Neural progenitor cell (in vitro differentiated cells): Measurements from ENCODE around the gene OR5H2. TPM values are rescaled to one million over a fixed set of nuclear protein-coding genes. Genes with fewer than 3 reads are reported as not detected.

Source experiments
- DNase-seq: peaks from one replicate; pipeline ENCODE4 v3.0.0-alpha.2; 2016; ENCODE audit warnings: low spot score
- H2AFZ ChIP-seq: fragments of 200-600 bp; sonication (generic); replicated peaks from 2 replicates; pipeline ENCODE4 v1.6.1; 2016; ENCODE audit warnings: antibody characterized with exemption
- H3F3A ChIP-seq: fragments of 200-600 bp; sonication (generic); 2 replicates; pipeline ENCODE4 v1.6.1; 2016; ENCODE audit warnings: antibody characterized with exemption, low read depth
- H3K27ac ChIP-seq: fragments of 200-600 bp; sonication (generic); 2 replicates; pipeline ENCODE4 v1.5.1; 2016; ENCODE audit warnings: mild to moderate bottlenecking
- H3K27me3 ChIP-seq: fragments of 200-600 bp; sonication (generic); 2 replicates; pipeline ENCODE4 v1.6.1; 2016; ENCODE audit warnings: mild to moderate bottlenecking, moderate library complexity
- H3K36me3 ChIP-seq: fragments of 200-600 bp; sonication (generic); 2 replicates; pipeline ENCODE4 v1.5.1; 2016
- H3K4me1 ChIP-seq: fragments of 200-600 bp; sonication (generic); 2 replicates; pipeline ENCODE4 v1.6.1; 2016; ENCODE audit warnings: mixed run types
- H3K4me2 ChIP-seq: fragments of 200-600 bp; sonication (generic); 2 replicates; pipeline ENCODE4 v1.6.1; 2016
- H3K4me3 ChIP-seq: fragments of 200-600 bp; sonication (generic); 2 replicates; pipeline ENCODE4 v1.5.1; 2016
- H3K79me2 ChIP-seq: fragments of 200-600 bp; sonication (generic); 2 replicates; pipeline ENCODE4 v1.6.1; 2016; ENCODE audit warnings: low read depth
- H3K9ac ChIP-seq: fragments of 200-600 bp; sonication (generic); 2 replicates; pipeline ENCODE4 v1.6.1; 2016
- H3K9me3 ChIP-seq: fragments of 200-600 bp; sonication (generic); 2 replicates; pipeline ENCODE4 v1.5.1; 2016; ENCODE audit warnings: low read depth
- H4K20me1 ChIP-seq: fragments of 200-600 bp; sonication (generic); 2 replicates; pipeline ENCODE4 v1.6.1; 2016; ENCODE audit warnings: low read depth
- H3K27ac Mint-ChIP-seq: 3 replicates; pipeline ENCODE4 v1.8.0; 2021; ENCODE audit warnings: mixed read lengths
- H3K27me3 Mint-ChIP-seq: 2 replicates; pipeline ENCODE4 v1.8.0; 2022; ENCODE audit warnings: low read depth, mild to moderate bottlenecking, inconsistent platforms, moderate library complexity, mixed read lengths; ENCODE audit not compliant: insufficient read depth
- H3K36me3 Mint-ChIP-seq: 3 replicates; pipeline ENCODE4 v1.8.0; 2021; ENCODE audit warnings: mixed read lengths
- H3K4me1 Mint-ChIP-seq: 3 replicates; pipeline ENCODE4 v1.8.0; 2021; ENCODE audit warnings: mixed read lengths
- H3K4me3 Mint-ChIP-seq: 3 replicates; pipeline ENCODE4 v1.8.0; 2021; ENCODE audit warnings: mild to moderate bottlenecking, moderate library complexity, mixed read lengths
- H3K9me3 Mint-ChIP-seq: 3 replicates; pipeline ENCODE4 v1.8.0; 2020; ENCODE audit warnings: mixed read lengths
- CTCF ChIP-seq: fragments of 200-600 bp; sonication (generic); IDR thresholded peaks from 2 replicates; pipeline ENCODE4 v1.5.1; 2017; ENCODE audit warnings: antibody characterized with exemption, mild to moderate bottlenecking
- EZH2 ChIP-seq: fragments of 200-600 bp; sonication (generic); IDR thresholded peaks from 2 replicates; pipeline ENCODE4 v1.6.1; 2017; ENCODE audit warnings: antibody characterized with exemption, mild to moderate bottlenecking, moderate library complexity
- EZH2phosphoT487 ChIP-seq: fragments of 200-600 bp; sonication (generic); IDR thresholded peaks from 2 replicates; pipeline ENCODE4 v1.6.1; 2017; ENCODE audit warnings: antibody characterized with exemption
- total RNA-seq: library from RNA; depleted of rRNA; stranded (reverse); fragments of >200 nt; gene quantifications from 2 replicates; pipeline ENCODE4 v1.2.3, GENCODE V29; 2015; ENCODE audit warnings: low replicate concordance

The OR5H2 gene
- total RNA-seq, 1 donor from 2014 or later: not detected

GRCh38 chr3:98323425-98323824, 41.1 kb downstream of the OR5H2 start:
- H4K20me1 ChIP-seq: no peaks in the 10 kb centered on the region
- H3K4me1 Mint-ChIP-seq: no peaks in the 10 kb centered on the region
- no peaks in the 10 kb centered on the region for H3K9me3 Mint-ChIP-seq
- no peak overlapping the region for H3K27ac Mint-ChIP-seq
- no peaks in the 10 kb centered on the region for H3K4me1 ChIP-seq
- H3K36me3 Mint-ChIP-seq: no peaks in the 10 kb centered on the region
- no peak overlapping the region for H3K4me2 ChIP-seq
- H3K27ac ChIP-seq: no peak overlapping the region
- no peaks in the 10 kb centered on the region for H3K36me3 ChIP-seq
- H3K79me2 ChIP-seq: no peaks in the 10 kb centered on the region
- no peak for TF ChIP-seq EZH2
- TF ChIP-seq CTCF: no peak
- no peak for TF ChIP-seq EZH2phosphoT487
- no peaks in the 10 kb centered on the region for H3K9me3 ChIP-seq
- no peak overlapping the region for H3K9ac ChIP-seq
- no peak overlapping the region for H2AFZ ChIP-seq
- H3K4me3 ChIP-seq: no peak overlapping the region
- H3F3A ChIP-seq: no peaks in the 10 kb centered on the region
- H3K27me3 ChIP-seq: no peaks in the 10 kb centered on the region
- no peak overlapping the region for H3K4me3 Mint-ChIP-seq
- no peak for DNase-seq
- no peaks in the 10 kb centered on the region for H3K27me3 Mint-ChIP-seq

- DNase-seq: no peak
- Mint-ChIP-seq H3K4me3 (no peak overlapping the region), H3K9me3 (no peaks in the 10 kb centered on the region), H3K27me3 (no peaks in the 10 kb centered on the region), H3K4me1 (peaks cover 4% of the 10 kb centered on the region), H3K36me3 (no peaks in the 10 kb centered on the region), H3K27ac (no peak overlapping the region)
- Histone ChIP-seq H3K79me2 (no peaks in the 10 kb centered on the region), H3K4me2 (no peak overlapping the region), H3F3A (no peaks in the 10 kb centered on the region), H3K4me1 (no peaks in the 10 kb centered on the region), H3K9me3 (no peaks in the 10 kb centered on the region), H3K36me3 (no peaks in the 10 kb centered on the region), H3K4me3 (no peak overlapping the region), H3K9ac (no peak overlapping the region), H3K27me3 (no peaks in the 10 kb centered on the region), H3K27ac (no peak overlapping the region), H2AFZ (peak overlapping the region; percentile 9), H4K20me1 (no peaks in the 10 kb centered on the region)
- TF ChIP-seq EZH2 (no peak), EZH2phosphoT487 (no peak), CTCF (no peak)
Observed at GRCh38 chr3:98325055-98325454, 42.8 kb downstream of the OR5H2 start.

- Mint-ChIP-seq H3K27ac (no peak overlapping the region), H3K4me1 (peaks cover 4% of the 10 kb centered on the region), H3K36me3 (no peaks in the 10 kb centered on the region), H3K4me3 (no peak overlapping the region), H3K9me3 (no peaks in the 10 kb centered on the region), H3K27me3 (no peaks in the 10 kb centered on the region)
- no peaks in the 10 kb centered on the region for H3K4me1 ChIP-seq
- H2AFZ ChIP-seq: no peak overlapping the region
- H3K79me2 ChIP-seq: no peaks in the 10 kb centered on the region
- TF ChIP-seq CTCF (no peak), EZH2 (no peak), EZH2phosphoT487 (no peak)
- H3K27ac ChIP-seq: no peak overlapping the region
- H3K4me2 ChIP-seq: no peak overlapping the region
- H4K20me1 ChIP-seq: no peaks in the 10 kb centered on the region
- H3K36me3 ChIP-seq: no peaks in the 10 kb centered on the region
- no peaks in the 10 kb centered on the region for H3K27me3 ChIP-seq
- no peaks in the 10 kb centered on the region for H3F3A ChIP-seq
- no peak overlapping the region for H3K9ac ChIP-seq
- DNase-seq: no peak
- no peaks in the 10 kb centered on the region for H3K9me3 ChIP-seq
- H3K4me3 ChIP-seq: no peak overlapping the region
Observed at GRCh38 chr3:98326105-98326893, 44.0 kb downstream of the OR5H2 start.
